Neural cell (in vitro differentiated cells): ENCODE data around the gene SYNGR1. TPM values are rescaled to one million over a fixed set of nuclear protein-coding genes. Genes with fewer than 3 reads are reported as not detected.

Experiments used
- H2AFZ ChIP-seq: fragments of 200-600, 300-800 bp; sonication (generic), shearing (Covaris generic); 2 replicates; pipeline ENCODE4 v1.6.0; 2014; ENCODE audit warnings: low read depth, mild to moderate bottlenecking, antibody characterized with exemption, low read length, moderate library complexity
- H3F3A ChIP-seq: fragments of 200-600 bp; shearing (Covaris generic); 2 replicates; pipeline ENCODE4 v1.6.1; 2016; ENCODE audit warnings: mild to moderate bottlenecking, moderate library complexity, mixed read lengths, antibody characterized with exemption, low read length; ENCODE audit not compliant: insufficient read depth, poor library complexity, severe bottlenecking
- H3K27ac ChIP-seq: fragments of 200-600, 300-800 bp; sonication (generic), shearing (Covaris generic); 2 replicates; pipeline ENCODE4 v1.5.1; 2014; ENCODE audit warnings: mild to moderate bottlenecking, low read length, moderate library complexity
- H3K27me3 ChIP-seq: fragments of 300-800, 200-600 bp; sonication (generic), shearing (Covaris generic); 2 replicates; pipeline ENCODE4 v1.6.0; 2014; ENCODE audit warnings: mild to moderate bottlenecking, low read depth, low read length, moderate library complexity; ENCODE audit not compliant: insufficient read depth
- H3K36me3 ChIP-seq: fragments of 300-800, 200-600 bp; sonication (generic), shearing (Covaris generic); 2 replicates; pipeline ENCODE4 v1.5.1; 2014; ENCODE audit warnings: mild to moderate bottlenecking, antibody characterized with exemption, low read length, moderate library complexity; ENCODE audit not compliant: insufficient read depth
- H3K4me2 ChIP-seq: fragments of 300-800, 200-600 bp; sonication (generic), shearing (Covaris generic); 2 replicates; pipeline ENCODE4 v1.6.0; 2014; ENCODE audit warnings: mild to moderate bottlenecking, low read length
- H3K4me3 ChIP-seq: fragments of 300-800, 200-600 bp; sonication (generic), shearing (Covaris generic); 2 replicates; pipeline ENCODE4 v1.5.1; 2014; ENCODE audit warnings: mild to moderate bottlenecking, low read length, moderate library complexity
- H3K79me2 ChIP-seq: fragments of 200-600 bp; shearing (Covaris generic); replicated peaks from 2 replicates; pipeline ENCODE4 v1.6.0; 2014; ENCODE audit warnings: mild to moderate bottlenecking, low read length, moderate library complexity; ENCODE audit not compliant: insufficient read depth
- H3K9ac ChIP-seq: fragments of 300-800, 200-600 bp; sonication (generic), shearing (Covaris generic); 2 replicates; pipeline ENCODE4 v1.6.1; 2016; ENCODE audit warnings: mild to moderate bottlenecking, low read length, mixed read lengths
- H3K9me2 ChIP-seq: fragments of 200-600 bp; shearing (Covaris generic); 2 replicates; pipeline ENCODE4 v1.6.1; 2016; ENCODE audit warnings: mild to moderate bottlenecking, low read length, mixed read lengths; ENCODE audit not compliant: insufficient read depth
- H3K9me3 ChIP-seq: fragments of 200-600, 300-800 bp; sonication (generic), shearing (Covaris generic); 2 replicates; pipeline ENCODE4 v1.6.1; 2016; ENCODE audit warnings: mild to moderate bottlenecking, mixed run types, low read length, moderate library complexity, mixed read lengths
- H4K20me1 ChIP-seq: fragments of 200-600 bp; shearing (Covaris generic); 2 replicates; pipeline ENCODE4 v1.6.1; 2016; ENCODE audit warnings: mild to moderate bottlenecking, mixed run types; ENCODE audit not compliant: insufficient read depth
- EP300 ChIP-seq: fragments of 450-650 bp; conservative IDR thresholded peaks from 2 replicates; pipeline ENCODE4 v1.6.1; 2014; ENCODE audit warnings: antibody characterized with exemption, mild to moderate bottlenecking, moderate library complexity; ENCODE audit not compliant: poor library complexity, severe bottlenecking
- EZH2 ChIP-seq: fragments of 200-600, 300-800 bp; shearing (Covaris generic), sonication (generic); IDR thresholded peaks from 2 replicates; pipeline ENCODE4 v1.6.1; 2014; ENCODE audit warnings: antibody characterized with exemption, low read length, borderline replicate concordance, mild to moderate bottlenecking; ENCODE audit not compliant: insufficient read depth, poor library complexity, severe bottlenecking
- MXI1 ChIP-seq: fragments of 450-650 bp; conservative IDR thresholded peaks from 2 replicates; pipeline ENCODE4 v1.6.1; 2014; ENCODE audit warnings: antibody characterized with exemption, mild to moderate bottlenecking; ENCODE audit not compliant: poor library complexity, severe bottlenecking
- POLR2AphosphoS5 ChIP-seq: IDR thresholded peaks from 2 replicates; pipeline ENCODE4 v1.6.1; 2012
- RAD21 ChIP-seq: fragments of 450-650 bp; conservative IDR thresholded peaks from 2 replicates; pipeline ENCODE4 v1.6.1; 2014; ENCODE audit warnings: antibody characterized with exemption, mild to moderate bottlenecking, moderate library complexity
- SMC3 ChIP-seq: fragments of 450-650 bp; conservative IDR thresholded peaks from 2 replicates; pipeline ENCODE4 v1.6.1; 2014; ENCODE audit warnings: antibody characterized with exemption, mild to moderate bottlenecking, moderate library complexity; ENCODE audit not compliant: poor library complexity
- TAF1 ChIP-seq: IDR thresholded peaks from 2 replicates; pipeline ENCODE4 v1.6.1; 2012; ENCODE audit warnings: low read depth
- polyA plus RNA-seq: library from polyadenylated mRNA; depleted of rRNA; stranded (reverse); fragments of >200 nt; gene quantifications from 2 replicates; pipeline ENCODE4 v1.2.3, GENCODE V29; 2014
- TF ChIP-seq, protein P1 (sequence below): IDR thresholded peaks from 2 replicates; pipeline ENCODE4 v1.6.1; 2012; ENCODE audit warnings: borderline replicate concordance
- TF ChIP-seq, protein P2 (sequence below): fragments of 450-650 bp; IDR thresholded peaks from 2 replicates; pipeline ENCODE4 v1.5.1; 2014; ENCODE audit warnings: antibody characterized with exemption, mild to moderate bottlenecking, moderate library complexity; ENCODE audit not compliant: poor library complexity, severe bottlenecking

The SYNGR1 gene
- polyA plus RNA-seq, 1 donor from 2014 or later = 68.4 TPM

DNA sequence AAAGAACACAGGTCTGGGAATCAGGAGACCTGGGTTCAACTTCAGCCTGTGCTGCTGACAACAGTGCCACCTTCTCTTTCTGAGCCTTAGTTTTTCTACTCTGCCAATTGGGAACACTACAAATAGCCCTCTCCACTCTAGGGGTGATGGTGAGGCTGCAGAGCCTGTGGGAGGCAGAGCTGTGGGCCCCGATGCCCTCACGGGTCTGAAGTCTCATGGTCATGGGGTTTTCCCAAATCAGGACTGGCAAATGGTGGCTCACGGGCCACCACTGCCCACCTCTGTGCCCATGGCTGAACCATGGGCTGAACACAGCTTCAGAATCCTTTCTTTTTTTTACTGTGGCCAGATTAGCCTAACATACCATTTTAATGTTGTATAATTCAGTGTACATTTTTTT, 19.8 kb downstream of the SYNGR1 start:
- Histone ChIP-seq H3F3A (no peaks in the 10 kb centered on the region), H2AFZ (no peak overlapping the region), H4K20me1 (no peaks in the 10 kb centered on the region), H3K9me3 (no peaks in the 10 kb centered on the region), H3K9me2 (no peaks in the 10 kb centered on the region), H3K27ac (no peak overlapping the region), H3K36me3 (no peaks in the 10 kb centered on the region), H3K4me2 (no peak overlapping the region), H3K27me3 (no peaks in the 10 kb centered on the region), H3K79me2 (no peaks in the 10 kb centered on the region), H3K9ac (no peak overlapping the region), H3K4me3 (no peak overlapping the region)
- TF ChIP-seq SMC3 (no peak), TAF1 (no peak), MXI1 (no peak), POLR2AphosphoS5 (no peak), EZH2 (no peak), EP300 (no peak), RAD21 (no peak)
- TF ChIP-seq, protein P1, sequence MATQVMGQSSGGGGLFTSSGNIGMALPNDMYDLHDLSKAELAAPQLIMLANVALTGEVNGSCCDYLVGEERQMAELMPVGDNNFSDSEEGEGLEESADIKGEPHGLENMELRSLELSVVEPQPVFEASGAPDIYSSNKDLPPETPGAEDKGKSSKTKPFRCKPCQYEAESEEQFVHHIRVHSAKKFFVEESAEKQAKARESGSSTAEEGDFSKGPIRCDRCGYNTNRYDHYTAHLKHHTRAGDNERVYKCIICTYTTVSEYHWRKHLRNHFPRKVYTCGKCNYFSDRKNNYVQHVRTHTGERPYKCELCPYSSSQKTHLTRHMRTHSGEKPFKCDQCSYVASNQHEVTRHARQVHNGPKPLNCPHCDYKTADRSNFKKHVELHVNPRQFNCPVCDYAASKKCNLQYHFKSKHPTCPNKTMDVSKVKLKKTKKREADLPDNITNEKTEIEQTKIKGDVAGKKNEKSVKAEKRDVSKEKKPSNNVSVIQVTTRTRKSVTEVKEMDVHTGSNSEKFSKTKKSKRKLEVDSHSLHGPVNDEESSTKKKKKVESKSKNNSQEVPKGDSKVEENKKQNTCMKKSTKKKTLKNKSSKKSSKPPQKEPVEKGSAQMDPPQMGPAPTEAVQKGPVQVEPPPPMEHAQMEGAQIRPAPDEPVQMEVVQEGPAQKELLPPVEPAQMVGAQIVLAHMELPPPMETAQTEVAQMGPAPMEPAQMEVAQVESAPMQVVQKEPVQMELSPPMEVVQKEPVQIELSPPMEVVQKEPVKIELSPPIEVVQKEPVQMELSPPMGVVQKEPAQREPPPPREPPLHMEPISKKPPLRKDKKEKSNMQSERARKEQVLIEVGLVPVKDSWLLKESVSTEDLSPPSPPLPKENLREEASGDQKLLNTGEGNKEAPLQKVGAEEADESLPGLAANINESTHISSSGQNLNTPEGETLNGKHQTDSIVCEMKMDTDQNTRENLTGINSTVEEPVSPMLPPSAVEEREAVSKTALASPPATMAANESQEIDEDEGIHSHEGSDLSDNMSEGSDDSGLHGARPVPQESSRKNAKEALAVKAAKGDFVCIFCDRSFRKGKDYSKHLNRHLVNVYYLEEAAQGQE = no peak
- TF ChIP-seq, protein P2, sequence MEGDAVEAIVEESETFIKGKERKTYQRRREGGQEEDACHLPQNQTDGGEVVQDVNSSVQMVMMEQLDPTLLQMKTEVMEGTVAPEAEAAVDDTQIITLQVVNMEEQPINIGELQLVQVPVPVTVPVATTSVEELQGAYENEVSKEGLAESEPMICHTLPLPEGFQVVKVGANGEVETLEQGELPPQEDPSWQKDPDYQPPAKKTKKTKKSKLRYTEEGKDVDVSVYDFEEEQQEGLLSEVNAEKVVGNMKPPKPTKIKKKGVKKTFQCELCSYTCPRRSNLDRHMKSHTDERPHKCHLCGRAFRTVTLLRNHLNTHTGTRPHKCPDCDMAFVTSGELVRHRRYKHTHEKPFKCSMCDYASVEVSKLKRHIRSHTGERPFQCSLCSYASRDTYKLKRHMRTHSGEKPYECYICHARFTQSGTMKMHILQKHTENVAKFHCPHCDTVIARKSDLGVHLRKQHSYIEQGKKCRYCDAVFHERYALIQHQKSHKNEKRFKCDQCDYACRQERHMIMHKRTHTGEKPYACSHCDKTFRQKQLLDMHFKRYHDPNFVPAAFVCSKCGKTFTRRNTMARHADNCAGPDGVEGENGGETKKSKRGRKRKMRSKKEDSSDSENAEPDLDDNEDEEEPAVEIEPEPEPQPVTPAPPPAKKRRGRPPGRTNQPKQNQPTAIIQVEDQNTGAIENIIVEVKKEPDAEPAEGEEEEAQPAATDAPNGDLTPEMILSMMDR = no peak

DNA sequence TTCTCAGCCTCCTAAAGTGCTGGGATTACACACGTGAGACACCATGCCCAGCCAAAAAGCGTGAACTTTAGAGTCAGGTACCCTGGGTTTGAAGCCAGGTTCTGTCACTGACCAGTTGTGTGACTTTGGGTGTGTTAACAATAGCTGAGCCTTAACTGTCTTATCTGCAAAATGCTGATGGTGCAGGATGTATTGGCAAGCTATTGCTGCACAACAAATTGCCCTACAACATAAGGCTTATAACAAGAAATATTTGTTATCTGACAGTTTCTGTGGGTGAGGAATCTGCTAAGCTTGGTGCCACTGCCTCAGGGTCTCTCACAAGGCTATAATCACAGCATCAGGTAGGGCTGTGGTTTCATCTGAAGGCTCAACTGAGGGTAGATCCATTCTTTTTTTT, 21.9 kb downstream of the SYNGR1 start:
- Histone ChIP-seq H2AFZ (no peak overlapping the region), H3F3A (no peaks in the 10 kb centered on the region), H3K9me3 (no peaks in the 10 kb centered on the region), H3K4me3 (no peak overlapping the region), H3K27me3 (no peaks in the 10 kb centered on the region), H4K20me1 (no peaks in the 10 kb centered on the region), H3K9me2 (no peaks in the 10 kb centered on the region), H3K9ac (no peak overlapping the region), H3K27ac (no peak overlapping the region), H3K36me3 (no peaks in the 10 kb centered on the region), H3K4me2 (no peak overlapping the region), H3K79me2 (no peaks in the 10 kb centered on the region)
- TF ChIP-seq EZH2 = no peak
- no peak for TF ChIP-seq RAD21
- TF ChIP-seq POLR2AphosphoS5 = no peak
- TF ChIP-seq SMC3 = no peak
- no peak for TF ChIP-seq TAF1
- no peak for TF ChIP-seq EP300
- TF ChIP-seq MXI1 = no peak
- TF ChIP-seq, protein P1 = no peak
- TF ChIP-seq, protein P2 = no peak
